Measurements from ENCODE around the gene RAET1L. TPM values are rescaled to one million over a fixed set of nuclear protein-coding genes. Genes with fewer than 3 reads are reported as not detected.
A peak's percentile ranks its signal among the peaks of the same experiment; 100 is the strongest.

The RAET1L gene
- polyA plus RNA-seq, 1 donor (not counting 4 experiments of a cell fraction or from before 2014, with no cell fraction given) = 6.9 TPM

DNA sequence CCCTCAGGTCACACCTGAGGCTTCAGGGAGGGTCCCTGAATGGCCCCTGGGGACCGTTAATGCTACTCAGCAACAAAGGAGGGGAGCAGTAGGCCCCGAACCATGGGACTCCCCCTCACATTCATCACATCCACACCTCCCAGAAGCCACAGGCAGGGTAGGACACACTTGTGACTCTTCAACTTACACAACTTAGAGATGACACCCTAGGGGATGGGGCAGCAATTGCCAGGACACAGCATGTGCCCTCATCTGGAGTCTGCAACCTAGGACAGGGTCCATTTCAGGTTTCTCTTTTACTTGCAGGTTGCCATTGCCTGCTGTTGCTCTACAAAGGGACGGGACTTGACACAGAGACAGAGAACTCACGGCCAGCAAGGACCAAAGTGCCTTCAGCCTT lies 42.8 kb upstream of the RAET1L start:
- Histone ChIP-seq H3K4me1 (ENCODE audit: control insufficient read depth, extremely low read depth, insufficient read depth, low read length) (peaks cover 16% of the 10 kb centered on the region), H3K79me2 (ENCODE audit: control insufficient read depth, insufficient read depth, low read length) (no peaks in the 10 kb centered on the region), H3K9me3 (ENCODE audit: control insufficient read depth, low read depth, low read length) (no peaks in the 10 kb centered on the region), H3K4me3 (ENCODE audit: control insufficient read depth in 2 of 3, extremely low read depth in 1 of 3, insufficient read depth in 2 of 3, low read depth in 1 of 3, low read length in 3 of 3) (peak overlapping the region; percentile 67 to 76 (median 68)), H3K27ac (ENCODE audit: control insufficient read depth, insufficient read depth, low read length) (no peak overlapping the region), H3K27me3 (ENCODE audit: control insufficient read depth, extremely low read depth, insufficient read depth, low read length) (no peaks in the 10 kb centered on the region), H3K4me2 (ENCODE audit: control insufficient read depth, extremely low read depth, insufficient read depth, low read depth, low read length) (peak overlapping the region; percentile 83), H3K9ac (ENCODE audit: control insufficient read depth, extremely low read depth, insufficient read depth, low read length) (peak overlapping the region; percentile 74), H4K20me1 (ENCODE audit: control insufficient read depth, extremely low read depth, insufficient read depth, low read length) (no peaks in the 10 kb centered on the region), H2AFZ (ENCODE audit: control insufficient read depth, low read length) (peak overlapping the region; percentile 70), H3K9me1 (ENCODE audit: control insufficient read depth, extremely low read depth, insufficient read depth, low read length) (peaks cover 2% of the 10 kb centered on the region), H3K36me3 (ENCODE audit: control insufficient read depth in 2 of 2, extremely low read depth in 1 of 2, insufficient read depth in 2 of 2, low read length in 2 of 2) (peaks cover 3 to 6% of the 10 kb centered on the region in 2 experiments)
- TF ChIP-seq, protein P1, sequence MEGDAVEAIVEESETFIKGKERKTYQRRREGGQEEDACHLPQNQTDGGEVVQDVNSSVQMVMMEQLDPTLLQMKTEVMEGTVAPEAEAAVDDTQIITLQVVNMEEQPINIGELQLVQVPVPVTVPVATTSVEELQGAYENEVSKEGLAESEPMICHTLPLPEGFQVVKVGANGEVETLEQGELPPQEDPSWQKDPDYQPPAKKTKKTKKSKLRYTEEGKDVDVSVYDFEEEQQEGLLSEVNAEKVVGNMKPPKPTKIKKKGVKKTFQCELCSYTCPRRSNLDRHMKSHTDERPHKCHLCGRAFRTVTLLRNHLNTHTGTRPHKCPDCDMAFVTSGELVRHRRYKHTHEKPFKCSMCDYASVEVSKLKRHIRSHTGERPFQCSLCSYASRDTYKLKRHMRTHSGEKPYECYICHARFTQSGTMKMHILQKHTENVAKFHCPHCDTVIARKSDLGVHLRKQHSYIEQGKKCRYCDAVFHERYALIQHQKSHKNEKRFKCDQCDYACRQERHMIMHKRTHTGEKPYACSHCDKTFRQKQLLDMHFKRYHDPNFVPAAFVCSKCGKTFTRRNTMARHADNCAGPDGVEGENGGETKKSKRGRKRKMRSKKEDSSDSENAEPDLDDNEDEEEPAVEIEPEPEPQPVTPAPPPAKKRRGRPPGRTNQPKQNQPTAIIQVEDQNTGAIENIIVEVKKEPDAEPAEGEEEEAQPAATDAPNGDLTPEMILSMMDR (optimal IDR thresholded peaks at IDR 0.05 in 1 of 3, IDR thresholded peaks at IDR 0.05 in 1 of 3, conservative IDR thresholded peaks at IDR 0.05 in 1 of 3; ENCODE audit: extremely low read depth in 1 of 3, insufficient read depth in 2 of 3, low read length in 3 of 3) = no peak
- TF ChIP-seq EZH2 (IDR thresholded peaks at IDR 0.05; ENCODE audit: low read length) = no peak
- FAIRE-seq = no peak
- dilution Hi-C loops (cut with MboI; ENCODE audit: extremely low pct_ligation_motif_present, low sequenced_read_pairs) = no loop called here
- no peak for DNase-seq (ENCODE audit: low read depth, low spot score)

DNA sequence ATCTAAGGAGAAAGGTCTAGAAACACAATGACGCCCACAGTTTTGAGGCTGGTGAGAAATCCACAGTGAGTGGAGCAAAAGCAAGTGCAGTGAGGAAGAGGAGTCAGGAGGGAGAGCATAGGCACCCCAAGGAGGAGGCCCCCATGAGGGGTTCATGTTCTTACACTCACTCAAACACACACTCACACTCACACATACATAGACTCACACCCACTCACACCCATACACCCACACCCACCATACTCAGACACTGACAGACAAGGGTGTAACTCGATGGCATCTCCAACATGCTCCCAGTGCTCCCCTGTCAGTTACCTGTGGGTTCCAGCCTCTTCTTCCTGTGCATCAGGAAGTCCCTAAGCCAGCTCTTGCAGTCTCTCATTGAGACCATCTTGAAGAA lies 39.8 kb upstream of the RAET1L start:
- H3K36me3 ChIP-seq (ENCODE audit: control insufficient read depth in 2 of 2, extremely low read depth in 1 of 2, insufficient read depth in 2 of 2, low read length in 2 of 2) = peaks cover 3 to 10% of the 10 kb centered on the region in 2 experiments
- no peak for TF ChIP-seq EZH2 (IDR thresholded peaks at IDR 0.05; ENCODE audit: low read length)
- TF ChIP-seq, protein P1 (optimal IDR thresholded peaks at IDR 0.05 in 1 of 3, IDR thresholded peaks at IDR 0.05 in 1 of 3, conservative IDR thresholded peaks at IDR 0.05 in 1 of 3; ENCODE audit: extremely low read depth in 1 of 3, insufficient read depth in 2 of 3, low read length in 3 of 3) = no peak
- no peaks in the 10 kb centered on the region for H3K9me3 ChIP-seq (ENCODE audit: control insufficient read depth, low read depth, low read length)
- DNase-seq (ENCODE audit: low read depth, low spot score) (no peak), FAIRE-seq (no peak)
- H3K27me3 ChIP-seq (ENCODE audit: control insufficient read depth, extremely low read depth, insufficient read depth, low read length) = no peaks in the 10 kb centered on the region
- H3K79me2 ChIP-seq (ENCODE audit: control insufficient read depth, insufficient read depth, low read length) = no peaks in the 10 kb centered on the region
- H3K27ac ChIP-seq (ENCODE audit: control insufficient read depth, insufficient read depth, low read length) = no peak overlapping the region
- H2AFZ ChIP-seq (ENCODE audit: control insufficient read depth, low read length) = no peak overlapping the region
- peaks cover under 1% of the 10 kb centered on the region for H3K4me1 ChIP-seq (ENCODE audit: control insufficient read depth, extremely low read depth, insufficient read depth, low read length)
- dilution Hi-C loops (cut with MboI; ENCODE audit: extremely low pct_ligation_motif_present, low sequenced_read_pairs) = no loop called here
- H3K9me1 ChIP-seq (ENCODE audit: control insufficient read depth, extremely low read depth, insufficient read depth, low read length) = peaks cover 2% of the 10 kb centered on the region
- no peak overlapping the region for H3K4me2 ChIP-seq (ENCODE audit: control insufficient read depth, extremely low read depth, insufficient read depth, low read depth, low read length)
- H4K20me1 ChIP-seq (ENCODE audit: control insufficient read depth, extremely low read depth, insufficient read depth, low read length) = no peaks in the 10 kb centered on the region
- H3K4me3 ChIP-seq (ENCODE audit: control insufficient read depth in 2 of 3, extremely low read depth in 1 of 3, insufficient read depth in 2 of 3, low read depth in 1 of 3, low read length in 3 of 3) = no peak overlapping the region
- no peak overlapping the region for H3K9ac ChIP-seq (ENCODE audit: control insufficient read depth, extremely low read depth, insufficient read depth, low read length)
